Heart left ventricle (tissue), 16 donors: ENCODE data around the gene UBQLN4. TPM values are rescaled to one million over a fixed set of nuclear protein-coding genes. Genes with fewer than 3 reads are reported as not detected.

ENCODE experiments used
- ATAC-seq, 4 donors: fragments of 200-7000 bp; cut with Tn5 transposase; one replicate each; pipeline ENCODE4 v1.9.1; 2020 to 2022; ENCODE audit warnings: moderate library complexity in 4 of 4, mild to moderate bottlenecking in 3 of 4, moderate number of reproducible peaks in 1 of 4
- DNase-seq, 5 donors: peaks; one replicate each; pipeline ENCODE4 v3.0.0-alpha.2; 2020
- H3K27ac ChIP-seq, 12 donors: fragments of 200-600 bp; sonication (generic) in 4 of 12; one replicate each; pipeline versions ENCODE4 v1.5.0 to v1.8.0; 2016 to 2022; ENCODE audit warnings: mild to moderate bottlenecking in 2 of 12
- H3K27me3 ChIP-seq, 9 donors: fragments of 200-600 bp; sonication (generic) in 2 of 9; one replicate each; pipeline versions ENCODE4 v1.5.1 to v1.8.0; 2016 to 2022; ENCODE audit warnings: mild to moderate bottlenecking in 3 of 9
- H3K36me3 ChIP-seq, 9 donors: fragments of 200-600 bp; sonication (generic) in 2 of 9; one replicate each; pipeline versions ENCODE4 v1.5.0 to v1.8.0; 2018 to 2022; ENCODE audit warnings: mild to moderate bottlenecking in 2 of 9
- H3K4me1 ChIP-seq, 12 donors: fragments of 200-600 bp; sonication (generic) in 4 of 12; one replicate each; pipeline versions ENCODE4 v1.5.0 to v1.8.0; 2016 to 2022; ENCODE audit warnings: mild to moderate bottlenecking in 3 of 12
- H3K4me3 ChIP-seq, 12 donors: fragments of 200-600 bp; sonication (generic) in 4 of 12; one replicate each; pipeline versions ENCODE4 v1.5.0 to v1.8.0; 2017 to 2022; ENCODE audit warnings: mild to moderate bottlenecking in 9 of 12, moderate library complexity in 4 of 12
- H3K9me3 ChIP-seq, 12 donors: fragments of 200-600 bp; sonication (generic) in 4 of 12; one replicate each; pipeline versions ENCODE4 v1.5.0 to v1.8.0; 2016 to 2022; ENCODE audit warnings: mild to moderate bottlenecking in 1 of 12
- CTCF ChIP-seq, 12 donors: fragments of 200-600 bp; sonication (generic) in 4 of 12; IDR thresholded peaks; one replicate each; pipeline versions ENCODE4 v1.5.0 to v1.8.0; 2018 to 2022; ENCODE audit warnings: antibody characterized with exemption in 12 of 12, mild to moderate bottlenecking in 5 of 12
- POLR2A ChIP-seq, 2 donors: fragments of 450-650 bp; IDR thresholded peaks; one replicate each; pipeline ENCODE4 v1.6.1; 2017; ENCODE audit warnings: antibody characterized with exemption in 2 of 2, mild to moderate bottlenecking in 2 of 2, moderate library complexity in 2 of 2
- WGBS, 4 donors: extraction: QIAGEN DNeasy Blood & Tissue Kit in 2 of 4; methylation state at CpG; one replicate each; pipeline versions ENCODE4 v1.1.5 to v1.1.7; 2013 to 2018; 5-methylcytosine and 5-hydroxymethylcytosine counted together
- intact Hi-C, 10 donors: fragments of 100-400 bp; cut with DNase I; formaldehyde crosslinking; loops; one replicate each; pipeline versions ENCODE4 v1.11.1 to v1.14.2; 2022
- polyA plus RNA-seq, 2 donors: library from polyadenylated mRNA; stranded (reverse); fragments of 200-250 nt; gene quantifications; one replicate each; pipeline ENCODE4 v1.2.3, GENCODE V29; 2013
- total RNA-seq, 9 donors: library from RNA; depleted of rRNA in 2 of 9; stranded (reverse); fragments of >200 nt in 2 of 9; fragmentation: NEBNext Ultra II Directional in 3 of 9; extraction: Animal tissue kit (Norgen Biotek cat#: 25700) in 3 of 9; gene quantifications; one replicate each; pipeline versions ENCODE4 v1.1.0 to v1.2.4, GENCODE V29; 2016 to 2023
- donor health status: ischemic (EF 13 %, LVEDD 7.1; RV severe dilation, severe dysfunction).
- donor health status: healthy with polysubstance abuse.
- donor health status: DM: no; HTN: yes; CAD: no.
- donor health status: DM: no; HTN: no; CAD: no.
- donor health status: ischemic (EF 25% LVEDD 6.9; RV normal size, moderate dysfunction).
- donor health status: ischemic (EF 25% LVEDD 5.7; RV mildly dilated, moderate dysfunction).
- donor health status: healthy.
- donor health status: DM: yes; HTN: yes; CAD: no.
- donor health status: ischemic (EF 35%, LVEDD 5.7; RV mildly dilated, moderate dysfunction).
- donor health status: nonischemic (EF 11% LVEDD 7.7; RV severe dilation, severe dysfunction).
- donor health status: DM: yes; HTN: yes; CAD: no.
- donor health status: PGD.
- donor health status: ischemic (EF 29% LVEDD 5.4; RV normal size, mild dysfunction).
- donor health status: nonischemic (EF 23%, LVEDD 6.1; RV moderate dilation, normal function).

Gene UBQLN4
- total and polyA plus RNA-seq, 11 donors: 15.1 to 37.3 (median 26.9) TPM

- H3K27me3 ChIP-seq: no peaks in the 10 kb centered on the region
- peak overlapping the region in 8 of 12 donors; percentile 53 to 66 (median 58) for H3K4me3 ChIP-seq
- H3K27ac ChIP-seq: no peak overlapping the region
- DNase-seq (peak in 1 of 5 donors; percentile 2), ATAC-seq (no peak)
- peaks cover 0 to 19% (median 8%) of the 10 kb centered on the region in 12 donors for H3K4me1 ChIP-seq
- intact Hi-C loops: no loop called here
- no peaks in the 10 kb centered on the region for H3K36me3 ChIP-seq
- WGBS, 4 donors: 49 to 60% (median 52%) methylated on average over 4 of the region's 4 CpGs
- TF ChIP-seq POLR2A (IDR thresholded peaks at IDR 0.05): no peak
- H3K9me3 ChIP-seq: no peaks in the 10 kb centered on the region
Measured at GRCh38 chr1:156075775-156076204, 22.2 kb upstream of the UBQLN4 start.

- intact Hi-C loops: no loop called here
- no peak for ATAC-seq
- peak in 1 of 5 donors; percentile 33 for DNase-seq
- no peak overlapping the region for H3K27ac ChIP-seq
- no peaks in the 10 kb centered on the region for H3K36me3 ChIP-seq
- TF ChIP-seq CTCF (IDR thresholded peaks at IDR 0.05) (no peak), POLR2A (IDR thresholded peaks at IDR 0.05) (no peak)
- H3K27me3 ChIP-seq: no peaks in the 10 kb centered on the region
- peaks cover 0 to 22% (median 8%) of the 10 kb centered on the region in 12 donors for H3K4me1 ChIP-seq
- H3K4me3 ChIP-seq: no peak overlapping the region
- no peaks in the 10 kb centered on the region for H3K9me3 ChIP-seq
- 32 to 48% (median 39%) methylated on average over 3 of the region's 3 CpGs for WGBS, 4 donors
Measured at GRCh38 chr1:156075162-156075561, 21.6 kb upstream of the UBQLN4 start.

- no peak for ATAC-seq
- Histone ChIP-seq H3K36me3 (no peaks in the 10 kb centered on the region), H3K4me3 (no peak overlapping the region), H3K9me3 (no peaks in the 10 kb centered on the region), H3K4me1 (peaks cover 0 to 27% (median 8%) of the 10 kb centered on the region in 12 donors), H3K27ac (no peak overlapping the region), H3K27me3 (no peaks in the 10 kb centered on the region)
- TF ChIP-seq CTCF (IDR thresholded peaks at IDR 0.05) (no peak), POLR2A (IDR thresholded peaks at IDR 0.05) (no peak)
- intact Hi-C loops: no loop called here
- 54 to 62% (median 59%) methylated on average over 7 to 8 of the region's 8 CpGs for WGBS, 4 donors
- DNase-seq: peak in 1 of 5 donors; percentile 10
Measured at GRCh38 chr1:156074661-156075060, 21.1 kb upstream of the UBQLN4 start.

GRCh38 chr1:156073740-156074139, 20.1 kb upstream of the UBQLN4 start:
- Histone ChIP-seq H3K4me1 (peaks cover 0 to 27% (median 8%) of the 10 kb centered on the region in 12 donors), H3K27ac (no peak overlapping the region), H3K9me3 (no peaks in the 10 kb centered on the region), H3K27me3 (no peaks in the 10 kb centered on the region), H3K4me3 (no peak overlapping the region), H3K36me3 (no peaks in the 10 kb centered on the region)
- ATAC-seq (no peak), DNase-seq (peak in 1 of 5 donors; percentile 0)
- TF ChIP-seq POLR2A (IDR thresholded peaks at IDR 0.05): no peak
- TF ChIP-seq CTCF (IDR thresholded peaks at IDR 0.05): no peak
- WGBS, 4 donors: 62 to 67% (median 65%) methylated on average over 5 of the region's 5 CpGs
- intact Hi-C loops: no loop called here

- H3K27ac ChIP-seq: no peak overlapping the region
- intact Hi-C loops: no loop called here
Measured at GRCh38 chr1:156073110-156073687, 19.6 kb upstream of the UBQLN4 start.

More at GRCh38 chr1:156073110-156073687, 19.6 kb upstream of the UBQLN4 start:
- TF ChIP-seq POLR2A (IDR thresholded peaks at IDR 0.05) (no peak), CTCF (IDR thresholded peaks at IDR 0.05) (no peak)
- no peak for ATAC-seq
- H3K9me3 ChIP-seq: no peaks in the 10 kb centered on the region
- H3K27me3 ChIP-seq: no peaks in the 10 kb centered on the region
- H3K4me3 ChIP-seq: no peak overlapping the region
- peaks cover 0 to 27% (median 8%) of the 10 kb centered on the region in 12 donors for H3K4me1 ChIP-seq
- DNase-seq: peak in 1 of 5 donors; percentile 26
- WGBS, 4 donors: 38 to 69% (median 52%) methylated on average over 1 of the region's 1 CpG
- no peaks in the 10 kb centered on the region for H3K36me3 ChIP-seq
